ENCODE data around the gene GRIA2. TPM values are rescaled to one million over a fixed set of nuclear protein-coding genes. Genes with fewer than 3 reads are reported as not detected.

Gene GRIA2
- polyA plus RNA-seq, 1 of the 3 experiments (the other 2 are of a cell fraction): 0.16 TPM

DNA sequence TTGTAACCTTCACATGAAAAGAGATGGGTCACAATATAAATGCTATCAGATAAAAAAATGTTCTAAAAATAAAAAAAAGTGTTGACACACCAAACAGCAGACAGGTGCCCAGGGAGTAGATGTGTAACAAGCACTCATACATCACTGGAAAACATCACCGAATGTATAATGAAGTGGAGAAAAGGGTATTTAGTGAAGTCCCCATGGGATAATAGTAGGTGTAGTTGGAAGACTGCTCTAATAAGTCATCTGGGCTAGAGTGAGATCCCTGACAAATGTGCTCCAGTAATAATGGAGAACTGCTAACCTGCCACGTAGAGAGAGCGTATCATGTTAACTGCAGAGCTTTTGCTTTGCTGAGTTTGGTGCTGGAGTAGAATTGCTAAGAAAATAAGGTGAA, 152.0 kb downstream of the GRIA2 start:
- Histone ChIP-seq H3K79me2 (ENCODE audit: insufficient read depth) (no peaks in the 10 kb centered on the region), H3K4me3 (ENCODE audit: low read depth in 2 of 2, low read length in 1 of 2) (no peak overlapping the region), H3K9me2 (no peaks in the 10 kb centered on the region), H3K36me3 (replicated peaks in 1 of 2; ENCODE audit: control insufficient read depth in 1 of 2, insufficient read depth in 2 of 2, low read length in 1 of 2) (no peaks in the 10 kb centered on the region), H4K20me1 (ENCODE audit: insufficient read depth) (no peaks in the 10 kb centered on the region), H2AFZ (ENCODE audit: low read depth) (no peak overlapping the region), H3K4me1 (ENCODE audit: control insufficient read depth in 1 of 2, insufficient read depth in 2 of 2, low read depth in 1 of 2, low read length in 1 of 2) (no peaks in the 10 kb centered on the region; a peak in 1 of 4 replicates), H3K4me2 (no peak overlapping the region), H3K27ac (ENCODE audit: low read depth in 2 of 2, low read length in 1 of 2) (no peak overlapping the region), H3F3A (replicated peaks; ENCODE audit: insufficient read depth) (no peaks in the 10 kb centered on the region), H3K27me3 (ENCODE audit: insufficient read depth) (no peaks in the 10 kb centered on the region), H3K9me3 (no peaks in the 10 kb centered on the region), H3K9ac (no peak overlapping the region)
- TF ChIP-seq POLR2AphosphoS5 (IDR thresholded peaks at IDR 0.05; ENCODE audit: low read depth, low read length) (no peak), NFIC (IDR thresholded peaks at IDR 0.05; ENCODE audit: borderline replicate concordance) (no peak)
- ChIA-PET POLR2A (no interaction called here), CTCF (no interaction called here)
- no peak for DNase-seq
- 82% methylated on average over 3 of the region's 3 CpGs for WGBS (ENCODE audit: low lambda C conversion rate)

DNA sequence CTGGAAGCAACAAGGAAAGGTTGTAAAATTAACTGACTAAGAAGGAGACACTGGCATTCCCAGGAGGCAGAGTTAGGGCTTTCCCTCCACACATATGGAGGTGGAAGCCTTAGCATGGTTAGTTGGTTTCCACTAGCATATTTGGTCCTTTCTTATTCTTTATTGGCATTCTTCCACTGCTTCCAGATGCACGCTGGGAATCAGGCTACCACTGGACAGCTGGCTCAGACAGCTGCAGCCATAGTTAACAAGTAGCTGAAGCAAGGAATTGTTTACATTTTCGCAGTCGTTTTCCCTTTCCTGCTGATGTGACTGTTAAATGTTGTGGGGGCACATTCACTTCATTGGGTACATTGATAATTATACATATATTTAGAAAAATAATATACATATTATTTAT, 169.2 kb downstream of the GRIA2 start:
- POLR2A ChIA-PET: no interaction called here
- Histone ChIP-seq H4K20me1 (ENCODE audit: insufficient read depth) (no peaks in the 10 kb centered on the region), H3K27ac (ENCODE audit: low read depth in 2 of 2, low read length in 1 of 2) (no peak overlapping the region), H3K4me1 (ENCODE audit: control insufficient read depth in 1 of 2, insufficient read depth in 2 of 2, low read depth in 1 of 2, low read length in 1 of 2) (no peaks in the 10 kb centered on the region; a peak in 1 of 4 replicates), H3K36me3 (replicated peaks in 1 of 2; ENCODE audit: control insufficient read depth in 1 of 2, insufficient read depth in 2 of 2, low read length in 1 of 2) (no peaks in the 10 kb centered on the region), H3K4me3 (ENCODE audit: low read depth in 2 of 2, low read length in 1 of 2) (no peak overlapping the region), H3K9ac (no peak overlapping the region), H3K4me2 (no peak overlapping the region), H2AFZ (ENCODE audit: low read depth) (no peak overlapping the region), H3K9me3 (no peaks in the 10 kb centered on the region), H3F3A (replicated peaks; ENCODE audit: insufficient read depth) (no peaks in the 10 kb centered on the region), H3K27me3 (ENCODE audit: insufficient read depth) (no peaks in the 10 kb centered on the region), H3K79me2 (ENCODE audit: insufficient read depth) (no peaks in the 10 kb centered on the region), H3K9me2 (no peaks in the 10 kb centered on the region)
- no peak for DNase-seq
- TF ChIP-seq MAX (IDR thresholded peaks at IDR 0.05; ENCODE audit: low read depth): no peak
- TF ChIP-seq CTCF (IDR thresholded peaks at IDR 0.05): no peak
- TF ChIP-seq, protein P1, sequence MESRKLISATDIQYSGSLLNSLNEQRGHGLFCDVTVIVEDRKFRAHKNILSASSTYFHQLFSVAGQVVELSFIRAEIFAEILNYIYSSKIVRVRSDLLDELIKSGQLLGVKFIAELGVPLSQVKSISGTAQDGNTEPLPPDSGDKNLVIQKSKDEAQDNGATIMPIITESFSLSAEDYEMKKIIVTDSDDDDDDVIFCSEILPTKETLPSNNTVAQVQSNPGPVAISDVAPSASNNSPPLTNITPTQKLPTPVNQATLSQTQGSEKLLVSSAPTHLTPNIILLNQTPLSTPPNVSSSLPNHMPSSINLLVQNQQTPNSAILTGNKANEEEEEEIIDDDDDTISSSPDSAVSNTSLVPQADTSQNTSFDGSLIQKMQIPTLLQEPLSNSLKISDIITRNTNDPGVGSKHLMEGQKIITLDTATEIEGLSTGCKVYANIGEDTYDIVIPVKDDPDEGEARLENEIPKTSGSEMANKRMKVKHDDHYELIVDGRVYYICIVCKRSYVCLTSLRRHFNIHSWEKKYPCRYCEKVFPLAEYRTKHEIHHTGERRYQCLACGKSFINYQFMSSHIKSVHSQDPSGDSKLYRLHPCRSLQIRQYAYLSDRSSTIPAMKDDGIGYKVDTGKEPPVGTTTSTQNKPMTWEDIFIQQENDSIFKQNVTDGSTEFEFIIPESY (IDR thresholded peaks at IDR 0.05; ENCODE audit: borderline replicate concordance, low read depth): no peak
- no peak for TF ChIP-seq JUND (IDR thresholded peaks at IDR 0.05)
- no peak for TF ChIP-seq CHD2 (IDR thresholded peaks at IDR 0.05; ENCODE audit: low read length, partially characterized antibody)
- TF ChIP-seq RFX5 (IDR thresholded peaks at IDR 0.05; ENCODE audit: low read length): no peak
- no peak for TF ChIP-seq GABPA (IDR thresholded peaks at IDR 0.05; ENCODE audit: low read depth)
- TF ChIP-seq TAF1 (IDR thresholded peaks at IDR 0.05; ENCODE audit: borderline replicate concordance, low read depth, low read length): no peak
- no peak for TF ChIP-seq FOSL2 (IDR thresholded peaks at IDR 0.05; ENCODE audit: borderline replicate concordance, low read depth)
- TF ChIP-seq USF2 (IDR thresholded peaks at IDR 0.05; ENCODE audit: borderline replicate concordance, low read depth, low read length): no peak
- no peak for TF ChIP-seq NRF1 (IDR thresholded peaks at IDR 0.05; ENCODE audit: low read depth, low read length)
- TF ChIP-seq EZH2phosphoT487 (IDR thresholded peaks at IDR 0.05; ENCODE audit: borderline replicate concordance, low read depth): no peak
- no peak for TF ChIP-seq MXI1 (IDR thresholded peaks at IDR 0.05; ENCODE audit: low read depth, low read length)
- no peak for TF ChIP-seq NFIC (IDR thresholded peaks at IDR 0.05; ENCODE audit: borderline replicate concordance)
- no peak for TF ChIP-seq REST (IDR thresholded peaks at IDR 0.05; ENCODE audit: low read depth, low read length)
- CTCF ChIA-PET: interaction anchor here (1.3 kb wide), 1 partner anchor 11 kb away, joined by 3 read pairs; no protein-coding TSS in a partner anchor
- 43% methylated on average over 3 of the region's 3 CpGs for WGBS (ENCODE audit: low lambda C conversion rate)
